ENCODE measurements around the gene GSC2.

The GSC2 gene

GRCh38 chr22:19132693-19133400, 17.2 kb downstream of the GSC2 start:
- no peak for DNase-seq

DNA sequence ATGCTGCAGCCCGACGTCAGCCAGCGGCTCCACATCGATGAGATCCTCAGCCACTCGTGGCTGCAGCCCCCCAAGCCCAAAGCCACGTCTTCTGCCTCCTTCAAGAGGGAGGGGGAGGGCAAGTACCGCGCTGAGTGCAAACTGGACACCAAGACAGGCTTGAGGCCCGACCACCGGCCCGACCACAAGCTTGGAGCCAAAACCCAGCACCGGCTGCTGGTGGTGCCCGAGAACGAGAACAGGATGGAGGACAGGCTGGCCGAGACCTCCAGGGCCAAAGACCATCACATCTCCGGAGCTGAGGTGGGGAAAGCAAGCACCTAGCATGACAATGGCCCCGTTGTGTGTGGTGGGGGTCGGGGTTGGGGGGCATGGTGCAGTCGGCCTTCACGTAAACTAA, 17.9 kb downstream of the GSC2 start:
- DNase-seq = no peak

- no peak for DNase-seq
Observed at GRCh38 chr22:19131685-19132015, 18.4 kb downstream of the GSC2 start.

- DNase-seq = no peak
Observed at GRCh38 chr22:19130959-19131684, 19.0 kb downstream of the GSC2 start, which contains the start of gene TSSK2. Gene TSSK2 (plus strand): TSS chr22:19131308. CDS start chr22:19131400, 92 bp downstream.

GRCh38 chr22:19129871-19130270, 20.2 kb downstream of the GSC2 start:
- no peak for DNase-seq

DNA sequence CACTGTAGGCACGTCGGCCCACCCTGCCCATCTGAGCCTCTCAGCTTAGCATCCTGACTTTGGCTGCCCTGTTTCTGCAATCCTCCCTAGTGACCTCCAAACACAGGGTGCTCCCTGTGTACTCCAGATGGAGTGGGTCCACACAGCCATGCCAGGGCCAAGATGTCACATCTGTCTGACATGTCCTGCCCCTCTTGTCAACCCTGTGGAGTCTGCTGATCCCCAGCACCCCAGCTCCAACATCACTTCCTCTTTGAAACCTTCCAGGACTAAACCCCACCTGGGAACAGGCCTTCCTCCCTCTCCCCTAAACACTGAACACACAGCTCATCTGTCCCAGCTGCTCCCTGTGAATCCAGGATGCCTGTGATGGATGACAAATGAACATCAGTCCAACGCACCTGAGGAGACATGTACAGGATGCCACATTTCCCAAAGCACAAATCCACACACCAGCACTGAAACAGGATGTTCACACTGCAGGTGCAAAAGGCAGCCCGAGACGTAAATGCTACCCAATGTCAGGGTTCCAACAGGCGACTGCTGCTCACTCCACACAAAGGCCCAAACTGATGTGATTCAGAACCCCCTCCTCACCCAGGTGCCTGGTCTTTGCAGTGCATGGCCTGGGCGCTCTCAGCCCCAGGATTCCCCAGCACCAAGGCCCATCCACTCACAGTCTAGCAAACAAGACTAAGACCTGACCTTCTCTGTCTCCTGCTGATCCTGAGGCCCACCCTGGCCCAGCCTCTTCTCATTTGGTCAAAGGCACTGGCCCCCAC, 21.0 kb downstream of the GSC2 start:
- DNase-seq = no peak

DNA sequence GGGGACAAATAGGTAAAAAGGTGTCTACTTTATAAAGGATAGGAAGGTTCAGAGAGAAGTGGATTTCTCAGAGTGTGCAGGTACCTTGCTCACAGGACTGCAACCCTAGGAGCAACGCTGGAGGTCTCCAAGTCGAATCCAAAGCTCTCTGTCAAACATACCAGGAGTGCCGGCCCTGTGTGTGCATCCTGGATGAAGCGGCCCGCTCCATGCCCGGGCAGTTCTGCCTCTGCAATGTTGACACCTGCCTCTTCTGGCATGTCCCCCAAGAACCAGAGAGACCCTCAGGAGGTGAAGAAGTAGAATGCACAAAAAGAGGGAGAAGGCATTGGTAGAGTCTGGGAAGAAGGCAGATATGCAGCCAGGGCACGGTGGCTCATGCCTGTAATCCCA, 22.1 kb downstream of the GSC2 start:
- no peak for DNase-seq

DNA sequence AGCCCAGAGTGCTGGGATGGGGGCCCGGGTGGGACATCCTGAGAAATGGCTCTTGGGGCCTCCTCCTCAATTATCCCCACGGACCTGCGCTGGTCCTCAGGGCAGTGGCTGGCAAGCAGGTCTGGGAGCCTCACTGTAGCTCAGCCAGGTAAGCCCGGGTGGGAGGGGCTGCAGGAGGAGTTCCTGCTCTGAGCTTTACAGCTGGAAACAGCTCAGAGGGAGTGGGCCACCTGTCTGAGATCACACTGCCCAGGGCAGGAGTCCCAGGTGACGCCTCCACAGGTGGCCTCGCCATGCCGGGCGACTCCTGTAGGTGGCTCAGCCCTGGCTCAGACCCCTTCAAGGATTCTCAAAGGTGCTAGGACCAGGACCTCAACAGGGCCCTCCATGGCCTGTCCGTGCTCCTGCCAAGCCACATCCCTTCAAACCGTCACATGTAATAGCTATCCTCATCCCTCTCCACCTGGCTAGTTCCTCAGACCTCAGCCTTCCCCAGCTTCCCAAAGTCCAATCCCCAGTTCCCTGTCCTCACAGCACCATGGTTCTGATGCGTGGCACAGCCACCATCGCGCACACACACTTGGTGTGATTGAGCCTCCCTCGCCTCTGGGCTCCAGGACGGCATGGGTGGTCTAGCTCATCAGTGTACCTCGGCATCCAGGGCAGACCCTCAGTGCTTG, 22.6 kb downstream of the GSC2 start:
- no peak for DNase-seq

- DNase-seq = no peak
Observed at GRCh38 chr22:19126309-19127273, 23.5 kb downstream of the GSC2 start.

DNA sequence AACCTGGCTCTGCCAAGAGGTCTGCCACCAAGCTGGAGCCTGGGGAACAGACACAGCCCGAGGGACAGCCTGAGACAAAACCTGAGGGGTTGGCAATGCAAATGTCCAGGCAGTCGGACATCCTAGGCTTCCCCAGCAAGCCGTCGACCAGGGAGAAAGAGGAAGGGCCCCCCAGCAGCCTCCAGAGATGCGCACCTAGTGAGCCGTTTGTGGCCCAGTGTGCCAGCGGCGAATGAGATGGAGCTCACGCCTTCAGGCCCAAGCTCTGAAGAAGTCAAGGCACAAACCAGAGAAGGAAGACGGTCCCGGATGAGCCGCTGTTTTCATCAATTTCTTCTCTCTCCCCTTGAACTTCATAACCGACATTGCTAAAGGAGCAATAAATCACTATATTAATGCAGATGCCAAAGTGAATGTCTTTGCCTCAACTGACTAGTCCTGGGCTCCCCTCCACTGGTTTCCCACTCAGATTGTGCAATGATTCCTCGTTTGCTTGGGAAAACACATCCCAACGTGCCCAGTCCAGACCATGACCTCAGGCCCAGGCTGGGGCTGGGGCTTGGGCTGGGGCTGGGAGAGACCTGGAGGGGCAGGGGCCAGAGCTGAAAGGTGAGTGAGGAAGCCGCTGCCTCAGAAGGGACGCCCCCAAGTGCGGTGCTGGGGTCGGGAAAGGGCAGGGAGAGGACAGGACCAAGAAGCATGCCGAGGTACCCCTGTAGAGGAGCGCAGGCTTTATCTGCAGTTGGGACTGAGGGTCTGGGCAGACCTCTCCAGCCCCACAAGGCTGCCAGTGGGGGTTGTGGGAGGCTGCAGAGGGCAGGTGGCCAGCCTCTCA, 24.4 kb downstream of the GSC2 start:
- no peak for DNase-seq

- DNase-seq = no peak
Observed at GRCh38 chr22:19125011-19125410, 25.1 kb downstream of the GSC2 start.

- no peak for DNase-seq
Observed at GRCh38 chr22:19124377-19124776, 25.7 kb downstream of the GSC2 start.

GRCh38 chr22:19123936-19124335, 26.2 kb downstream of the GSC2 start:
- no peak for DNase-seq

GRCh38 chr22:19122752-19123492, 27.2 kb downstream of the GSC2 start:
- DNase-seq = no peak

- peak; percentile 98 for DNase-seq
Observed at GRCh38 chr22:19122143-19122751, 27.8 kb downstream of the GSC2 start, which contains the start of gene DGCR2. Gene DGCR2 (minus strand): TSS chr22:19122412. CDS start chr22:19122206, 206 bp downstream.

DNA sequence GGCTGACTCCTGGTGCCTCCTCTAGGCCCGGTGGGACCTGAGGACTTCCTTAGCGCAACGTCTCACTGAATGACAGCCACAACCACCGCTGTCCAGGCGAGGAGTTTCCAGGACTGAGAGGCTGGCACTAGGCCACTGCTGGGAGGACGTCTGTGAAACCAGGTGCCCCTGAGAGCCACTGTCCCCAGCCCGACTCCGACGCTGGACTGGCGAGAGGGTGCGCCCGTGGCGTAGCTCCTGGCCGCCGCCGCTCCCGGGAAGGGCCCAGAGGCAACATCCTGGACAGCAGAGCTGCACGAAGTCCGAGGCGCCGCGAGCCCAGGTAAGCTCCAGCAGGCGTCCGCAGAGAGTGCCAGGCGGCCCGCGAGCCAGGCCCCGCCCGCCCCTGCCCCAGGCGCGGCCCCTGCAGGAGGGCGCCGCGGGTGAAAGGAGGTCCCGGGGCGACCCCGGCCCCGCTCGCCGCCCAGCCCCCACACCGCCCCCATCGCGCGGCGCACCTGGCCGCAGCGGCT, 28.4 kb downstream of the GSC2 start:
- DNase-seq = no peak

DNA sequence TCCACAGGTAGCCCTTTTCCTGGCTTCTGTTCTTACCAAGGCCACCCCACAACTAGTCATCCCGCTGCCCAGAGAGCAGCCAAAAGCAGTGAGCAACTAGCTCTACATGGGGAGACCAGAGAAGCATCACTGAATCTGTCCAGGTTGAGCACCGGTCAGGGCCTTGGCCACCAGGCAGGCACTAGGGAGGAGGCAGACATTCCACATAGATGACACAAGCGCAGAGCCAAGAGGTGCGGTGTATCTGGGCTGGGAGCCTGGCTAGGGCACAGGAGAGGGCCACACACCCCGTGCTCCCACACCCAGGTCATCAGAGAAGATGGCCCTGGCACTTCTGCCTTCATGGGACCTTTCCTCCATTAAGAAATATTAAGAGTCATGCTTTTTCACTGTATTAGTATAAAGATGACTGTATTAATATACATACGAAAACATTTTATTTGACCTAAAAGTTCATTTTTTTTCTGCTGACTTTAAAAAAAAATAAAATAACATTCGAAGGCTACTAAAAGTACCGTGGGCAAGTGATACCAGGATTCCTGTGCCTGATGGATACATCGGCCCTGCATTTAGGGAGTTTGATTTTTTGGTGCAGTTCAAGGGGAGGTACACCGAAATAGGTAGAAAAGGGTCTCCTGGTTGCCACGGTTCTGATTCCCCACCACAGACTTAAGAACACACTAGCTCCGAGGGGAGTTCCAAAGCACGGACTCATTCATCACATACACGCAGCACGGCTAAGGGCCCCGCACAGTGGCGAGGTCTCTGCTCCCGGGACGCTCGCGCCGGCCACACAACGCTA, 29.1 kb downstream of the GSC2 start:
- DNase-seq = peak; percentile 50

DNA sequence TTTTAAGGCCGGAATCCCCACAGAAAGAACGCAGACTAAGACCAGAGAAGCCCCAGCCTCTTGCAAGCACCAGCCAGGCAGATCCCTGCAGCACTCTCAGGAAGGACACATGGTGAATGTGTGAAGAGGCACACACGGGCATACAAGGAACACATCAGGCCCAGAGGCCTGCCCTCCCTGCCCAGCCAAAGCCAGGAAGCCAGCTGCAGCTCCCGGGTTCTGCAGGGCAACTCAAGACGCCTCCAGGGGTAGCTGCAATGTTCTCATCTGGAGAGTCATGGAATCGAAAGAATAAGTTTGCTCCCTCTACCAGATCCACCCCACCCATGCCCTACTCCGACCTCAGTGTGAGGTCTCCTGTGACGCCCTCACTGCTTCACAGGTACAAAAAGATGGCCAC, 30.1 kb downstream of the GSC2 start:
- no peak for DNase-seq

Data from CD4-positive, alpha-beta T cell treated with Interleukin-17A for 4 hours (primary cell).